ENCODE data around the gene CCDC190.

DNA sequence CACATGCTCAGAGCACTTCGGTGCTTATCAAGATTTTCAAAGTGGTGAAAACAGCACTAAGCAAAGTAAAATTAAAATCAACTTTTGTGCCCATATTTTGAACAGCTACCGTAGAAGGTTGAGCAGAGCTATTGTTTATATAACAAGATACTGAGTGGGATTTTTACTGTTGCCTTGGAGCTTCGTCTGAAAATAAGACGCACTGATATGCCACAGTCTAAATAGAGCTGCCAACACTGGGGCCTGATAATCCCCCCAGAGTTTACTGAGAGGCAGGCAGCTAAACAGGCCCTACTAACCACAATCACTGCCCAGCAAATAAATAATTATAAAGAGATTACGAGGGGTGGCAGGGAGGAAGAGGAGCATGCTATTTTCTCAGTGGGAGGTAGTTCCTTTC lies 650 bp upstream of the CCDC190 start:
- TF ChIP-seq YY1 (IDR thresholded peaks at IDR 0.05; ENCODE audit: insufficient read depth, insufficient read length) (no peak), ZNF274 (IDR thresholded peaks at IDR 0.05; ENCODE audit: low read depth, low read length) (no peak), SUZ12 (IDR thresholded peaks at IDR 0.05; ENCODE audit: extremely low read depth, insufficient read depth, insufficient read length) (no peak)
